Measurements from ENCODE around the gene AMY2B.

The AMY2B gene

GRCh38 chr1:103529746-103530145 is 41.6 kb upstream of the AMY2B start:
- TF ChIP-seq EGR1 (IDR thresholded peaks at IDR 0.05), result no peak
- TF ChIP-seq TEAD4 (IDR thresholded peaks at IDR 0.05), result no peak
- no peak for TF ChIP-seq FOXM1 (IDR thresholded peaks at IDR 0.05; ENCODE audit: borderline replicate concordance, low read depth)
- no peak for TF ChIP-seq TAF1 (IDR thresholded peaks at IDR 0.05; ENCODE audit: low read depth)
- TF ChIP-seq RAD21 (IDR thresholded peaks at IDR 0.05; ENCODE audit: low read depth), result no peak
- no peak for TF ChIP-seq USF1 (IDR thresholded peaks at IDR 0.05)
- TF ChIP-seq TCF12 (IDR thresholded peaks at IDR 0.05; ENCODE audit: low read depth), result no peak
- no peak for TF ChIP-seq MAX (IDR thresholded peaks at IDR 0.05)
- TF ChIP-seq ZBTB7A (IDR thresholded peaks at IDR 0.05; ENCODE audit: low read depth), result no peak
- TF ChIP-seq EP300 (IDR thresholded peaks at IDR 0.05; ENCODE audit: borderline replicate concordance), result no peak
- TF ChIP-seq CEBPB (IDR thresholded peaks at IDR 0.05), result no peak
- no peak for TF ChIP-seq YY1 (IDR thresholded peaks at IDR 0.05; ENCODE audit: low read depth)
- TF ChIP-seq REST (IDR thresholded peaks at IDR 0.05; ENCODE audit: low read depth), result no peak
- TF ChIP-seq NFIC (IDR thresholded peaks at IDR 0.05), result no peak
- no peak for TF ChIP-seq CREB1 (IDR thresholded peaks at IDR 0.05; ENCODE audit: low read depth)

GRCh38 chr1:103538226-103538625 is 33.2 kb upstream of the AMY2B start:
- no peak for TF ChIP-seq TAF1 (IDR thresholded peaks at IDR 0.05; ENCODE audit: low read depth)
- no peak for TF ChIP-seq RAD21 (IDR thresholded peaks at IDR 0.05; ENCODE audit: low read depth)
- no peak for TF ChIP-seq NFIC (IDR thresholded peaks at IDR 0.05)
- TF ChIP-seq REST (IDR thresholded peaks at IDR 0.05; ENCODE audit: low read depth), result no peak
- TF ChIP-seq TEAD4 (IDR thresholded peaks at IDR 0.05), result no peak
- no peak for TF ChIP-seq EGR1 (IDR thresholded peaks at IDR 0.05)
- no peak for TF ChIP-seq USF1 (IDR thresholded peaks at IDR 0.05)
- no peak for TF ChIP-seq CREB1 (IDR thresholded peaks at IDR 0.05; ENCODE audit: low read depth)
- no peak for TF ChIP-seq YY1 (IDR thresholded peaks at IDR 0.05; ENCODE audit: low read depth)
- TF ChIP-seq TCF12 (IDR thresholded peaks at IDR 0.05; ENCODE audit: low read depth), result no peak
- TF ChIP-seq CEBPB (IDR thresholded peaks at IDR 0.05), result no peak
- TF ChIP-seq ZBTB7A (IDR thresholded peaks at IDR 0.05; ENCODE audit: low read depth), result no peak
- no peak for TF ChIP-seq MAX (IDR thresholded peaks at IDR 0.05)
- TF ChIP-seq EP300 (IDR thresholded peaks at IDR 0.05; ENCODE audit: borderline replicate concordance), result no peak
- no peak for TF ChIP-seq FOXM1 (IDR thresholded peaks at IDR 0.05; ENCODE audit: borderline replicate concordance, low read depth)

- TF ChIP-seq TEAD4 (IDR thresholded peaks at IDR 0.05) (no peak), EGR1 (IDR thresholded peaks at IDR 0.05) (no peak), MAX (IDR thresholded peaks at IDR 0.05) (no peak), FOXM1 (IDR thresholded peaks at IDR 0.05; ENCODE audit: borderline replicate concordance, low read depth) (no peak), TCF12 (IDR thresholded peaks at IDR 0.05; ENCODE audit: low read depth) (no peak), USF1 (IDR thresholded peaks at IDR 0.05) (no peak), REST (IDR thresholded peaks at IDR 0.05; ENCODE audit: low read depth) (no peak)
Measured at GRCh38 chr1:103541431-103541830, 30.0 kb upstream of the AMY2B start.

- TF ChIP-seq RAD21 (IDR thresholded peaks at IDR 0.05; ENCODE audit: low read depth) (no peak), EGR1 (IDR thresholded peaks at IDR 0.05) (no peak), CEBPB (IDR thresholded peaks at IDR 0.05) (no peak), TAF1 (IDR thresholded peaks at IDR 0.05; ENCODE audit: low read depth) (no peak), TCF12 (IDR thresholded peaks at IDR 0.05; ENCODE audit: low read depth) (no peak), CREB1 (IDR thresholded peaks at IDR 0.05; ENCODE audit: low read depth) (no peak), REST (IDR thresholded peaks at IDR 0.05; ENCODE audit: low read depth) (no peak), USF1 (IDR thresholded peaks at IDR 0.05) (no peak), NFIC (IDR thresholded peaks at IDR 0.05) (no peak), TEAD4 (IDR thresholded peaks at IDR 0.05) (no peak), FOXM1 (IDR thresholded peaks at IDR 0.05; ENCODE audit: borderline replicate concordance, low read depth) (no peak), EP300 (IDR thresholded peaks at IDR 0.05; ENCODE audit: borderline replicate concordance) (no peak), MAX (IDR thresholded peaks at IDR 0.05) (no peak), ZBTB7A (IDR thresholded peaks at IDR 0.05; ENCODE audit: low read depth) (no peak)
Measured at GRCh38 chr1:103546496-103546895, 24.9 kb upstream of the AMY2B start.
